ENCODE data around the gene UPK2. TPM values are rescaled to one million over a fixed set of nuclear protein-coding genes. Genes with fewer than 3 reads are reported as not detected.

Gene UPK2
- total and polyA plus RNA-seq, 2 of the 13 experiments (the other 11 are each of a cell fraction or from before 2014, with no cell fraction given): not detected

DNA sequence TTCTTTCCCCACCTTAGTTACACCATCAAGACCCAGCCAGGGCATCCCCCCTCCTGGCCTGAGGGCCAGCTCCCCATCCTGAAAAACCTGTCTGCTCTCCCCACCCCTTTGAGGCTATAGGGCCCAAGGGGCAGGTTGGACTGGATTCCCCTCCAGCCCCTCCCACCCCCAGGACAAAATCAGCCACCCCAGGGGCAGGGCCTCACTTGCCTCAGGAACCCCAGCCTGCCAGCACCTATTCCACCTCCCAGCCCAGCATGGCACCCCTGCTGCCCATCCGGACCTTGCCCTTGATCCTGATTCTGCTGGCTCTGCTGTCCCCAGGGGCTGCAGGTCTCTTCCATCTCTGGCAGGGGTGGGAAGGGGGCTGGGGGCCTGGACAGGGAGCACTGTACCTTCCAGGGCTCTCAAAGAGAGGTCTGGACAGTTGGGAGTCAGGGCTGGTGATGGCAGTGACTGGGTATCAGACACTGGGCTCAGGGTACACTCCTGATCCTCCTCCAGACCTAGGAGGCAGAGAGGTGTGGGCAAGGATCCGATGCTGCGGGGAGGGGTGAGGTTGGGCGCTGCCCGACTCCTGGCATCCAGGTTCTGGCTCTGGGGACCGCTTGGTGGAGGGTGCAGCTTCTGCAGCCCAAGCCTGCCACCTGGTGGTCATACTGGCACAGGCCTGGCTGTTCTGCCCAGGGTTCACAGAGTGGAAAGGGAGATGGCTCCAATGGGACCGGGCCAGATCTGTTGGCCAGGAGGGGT is at the start of gene UPK2 (continued):
- TF ChIP-seq, protein P1, sequence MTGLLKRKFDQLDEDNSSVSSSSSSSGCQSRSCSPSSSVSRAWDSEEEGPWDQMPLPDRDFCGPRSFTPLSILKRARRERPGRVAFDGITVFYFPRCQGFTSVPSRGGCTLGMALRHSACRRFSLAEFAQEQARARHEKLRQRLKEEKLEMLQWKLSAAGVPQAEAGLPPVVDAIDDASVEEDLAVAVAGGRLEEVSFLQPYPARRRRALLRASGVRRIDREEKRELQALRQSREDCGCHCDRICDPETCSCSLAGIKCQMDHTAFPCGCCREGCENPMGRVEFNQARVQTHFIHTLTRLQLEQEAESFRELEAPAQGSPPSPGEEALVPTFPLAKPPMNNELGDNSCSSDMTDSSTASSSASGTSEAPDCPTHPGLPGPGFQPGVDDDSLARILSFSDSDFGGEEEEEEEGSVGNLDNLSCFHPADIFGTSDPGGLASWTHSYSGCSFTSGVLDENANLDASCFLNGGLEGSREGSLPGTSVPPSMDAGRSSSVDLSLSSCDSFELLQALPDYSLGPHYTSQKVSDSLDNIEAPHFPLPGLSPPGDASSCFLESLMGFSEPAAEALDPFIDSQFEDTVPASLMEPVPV (CRISPR knock-in tag; IDR thresholded peaks at IDR 0.05): no peak
- no peak for TF ChIP-seq NFATC3 (CRISPR knock-in tag; IDR thresholded peaks at IDR 0.05)
- TF ChIP-seq ZNF850 (CRISPR knock-in tag; conservative IDR thresholded peaks at IDR 0.05): no peak
- TF ChIP-seq, protein P2, sequence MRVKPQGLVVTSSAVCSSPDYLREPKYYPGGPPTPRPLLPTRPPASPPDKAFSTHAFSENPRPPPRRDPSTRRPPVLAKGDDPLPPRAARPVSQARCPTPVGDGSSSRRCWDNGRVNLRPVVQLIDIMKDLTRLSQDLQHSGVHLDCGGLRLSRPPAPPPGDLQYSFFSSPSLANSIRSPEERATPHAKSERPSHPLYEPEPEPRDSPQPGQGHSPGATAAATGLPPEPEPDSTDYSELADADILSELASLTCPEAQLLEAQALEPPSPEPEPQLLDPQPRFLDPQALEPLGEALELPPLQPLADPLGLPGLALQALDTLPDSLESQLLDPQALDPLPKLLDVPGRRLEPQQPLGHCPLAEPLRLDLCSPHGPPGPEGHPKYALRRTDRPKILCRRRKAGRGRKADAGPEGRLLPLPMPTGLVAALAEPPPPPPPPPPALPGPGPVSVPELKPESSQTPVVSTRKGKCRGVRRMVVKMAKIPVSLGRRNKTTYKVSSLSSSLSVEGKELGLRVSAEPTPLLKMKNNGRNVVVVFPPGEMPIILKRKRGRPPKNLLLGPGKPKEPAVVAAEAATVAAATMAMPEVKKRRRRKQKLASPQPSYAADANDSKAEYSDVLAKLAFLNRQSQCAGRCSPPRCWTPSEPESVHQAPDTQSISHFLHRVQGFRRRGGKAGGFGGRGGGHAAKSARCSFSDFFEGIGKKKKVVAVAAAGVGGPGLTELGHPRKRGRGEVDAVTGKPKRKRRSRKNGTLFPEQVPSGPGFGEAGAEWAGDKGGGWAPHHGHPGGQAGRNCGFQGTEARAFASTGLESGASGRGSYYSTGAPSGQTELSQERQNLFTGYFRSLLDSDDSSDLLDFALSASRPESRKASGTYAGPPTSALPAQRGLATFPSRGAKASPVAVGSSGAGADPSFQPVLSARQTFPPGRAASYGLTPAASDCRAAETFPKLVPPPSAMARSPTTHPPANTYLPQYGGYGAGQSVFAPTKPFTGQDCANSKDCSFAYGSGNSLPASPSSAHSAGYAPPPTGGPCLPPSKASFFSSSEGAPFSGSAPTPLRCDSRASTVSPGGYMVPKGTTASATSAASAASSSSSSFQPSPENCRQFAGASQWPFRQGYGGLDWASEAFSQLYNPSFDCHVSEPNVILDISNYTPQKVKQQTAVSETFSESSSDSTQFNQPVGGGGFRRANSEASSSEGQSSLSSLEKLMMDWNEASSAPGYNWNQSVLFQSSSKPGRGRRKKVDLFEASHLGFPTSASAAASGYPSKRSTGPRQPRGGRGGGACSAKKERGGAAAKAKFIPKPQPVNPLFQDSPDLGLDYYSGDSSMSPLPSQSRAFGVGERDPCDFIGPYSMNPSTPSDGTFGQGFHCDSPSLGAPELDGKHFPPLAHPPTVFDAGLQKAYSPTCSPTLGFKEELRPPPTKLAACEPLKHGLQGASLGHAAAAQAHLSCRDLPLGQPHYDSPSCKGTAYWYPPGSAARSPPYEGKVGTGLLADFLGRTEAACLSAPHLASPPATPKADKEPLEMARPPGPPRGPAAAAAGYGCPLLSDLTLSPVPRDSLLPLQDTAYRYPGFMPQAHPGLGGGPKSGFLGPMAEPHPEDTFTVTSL (CRISPR knock-in tag; IDR thresholded peaks at IDR 0.05; ENCODE audit: borderline replicate concordance): no peak
- peak; percentile 28; the same call in 1 of the 2 replicates for TF ChIP-seq MED1 (CRISPR knock-in tag; IDR thresholded peaks at IDR 0.05)
- TF ChIP-seq HOXA5 (CRISPR knock-in tag; IDR thresholded peaks at IDR 0.05): no peak
- no peak for TF ChIP-seq NCOR1 (IDR thresholded peaks at IDR 0.05; ENCODE audit: borderline replicate concordance, low read length)
- TF ChIP-seq ASH2L (IDR thresholded peaks at IDR 0.05; ENCODE audit: insufficient read length, low read depth, low read length): no peak
- no peak for TF ChIP-seq POLR2A (IDR thresholded peaks at IDR 0.05; ENCODE audit: insufficient read depth in 1 of 2, low read depth in 2 of 2, low read length in 2 of 2)
- TF ChIP-seq PAF1 (CRISPR knock-in tag; IDR thresholded peaks at IDR 0.05): no peak
- no peak for TF ChIP-seq XBP1 (CRISPR knock-in tag; IDR thresholded peaks at IDR 0.05)
- no peak for TF ChIP-seq KAT2B (IDR thresholded peaks at IDR 0.05; ENCODE audit: borderline replicate concordance, low read depth, low read length)
- TF ChIP-seq ZNF292 (CRISPR knock-in tag; IDR thresholded peaks at IDR 0.05; ENCODE audit: borderline replicate concordance, low read depth): no peak
- TF ChIP-seq CHCHD3 (CRISPR knock-in tag; IDR thresholded peaks at IDR 0.05): no peak
- TF ChIP-seq GTF2F1 (IDR thresholded peaks at IDR 0.05; ENCODE audit: low read length): no peak
- TF ChIP-seq RCOR2 (CRISPR knock-in tag; IDR thresholded peaks at IDR 0.05): no peak
- TF ChIP-seq PHF21A (CRISPR knock-in tag; IDR thresholded peaks at IDR 0.05): no peak
- no peak for TF ChIP-seq FLYWCH1 (CRISPR knock-in tag; IDR thresholded peaks at IDR 0.05)
- no peak for TF ChIP-seq ZNF460 (CRISPR knock-in tag; IDR thresholded peaks at IDR 0.05; ENCODE audit: borderline replicate concordance)

Measured in HepG2 (cell line).